HAP-1 (cell line): ENCODE measurements around the gene MYO7A.

Experiments used
- DNase-seq, 2 experiments: peaks; one replicate each; pipeline ENCODE4 v3.0.0-alpha.2; 2016 to 2020; ENCODE audit warnings: low spot score in 2 of 2
- H3K27me3 ChIP-seq: fragments of 250-450 bp; sonication (Bioruptor Pico); 2 replicates; pipeline ENCODE4 v1.5.1; 2020; ENCODE audit warnings: low read depth, mild to moderate bottlenecking, moderate library complexity
- H3K36me3 ChIP-seq: fragments of 250-450 bp; sonication (Bioruptor Pico); replicated peaks from 2 replicates; pipeline ENCODE4 v1.5.1; 2020; ENCODE audit warnings: mild to moderate bottlenecking
- H3K4me1 ChIP-seq: fragments of 250-450 bp; sonication (Bioruptor Pico); 2 replicates; pipeline ENCODE4 v1.5.1; 2020; ENCODE audit warnings: mild to moderate bottlenecking
- H3K4me3 ChIP-seq: fragments of 250-450 bp; sonication (Bioruptor Pico); 2 replicates; pipeline ENCODE4 v1.5.1; 2020; ENCODE audit warnings: mild to moderate bottlenecking, moderate library complexity
- H3K9me3 ChIP-seq: fragments of 250-450 bp; sonication (Bioruptor Pico); 2 replicates; pipeline ENCODE4 v1.5.1; 2020; ENCODE audit warnings: mild to moderate bottlenecking, moderate library complexity
- in situ Hi-C: fragments of 300-500 bp; cut with MboI; formaldehyde crosslinking; loops from 3 replicates; pipeline ENCODE4 v1.14.3; 2020; ENCODE audit warnings: low sequenced_read_pairs, inconsistent platforms, mixed read lengths

MYO7A gene

GRCh38 chr11:77127920-77128691 is at the start of gene MYO7A:
Gene MYO7A (plus strand): TSS chr11:77128246. CDS start chr11:77130635, 2,389 bp downstream.
- in situ Hi-C loops, result no loop called here
- Histone ChIP-seq H3K9me3 (no peaks in the 10 kb centered on the region), H3K36me3 (no peaks in the 10 kb centered on the region), H3K27me3 (no peaks in the 10 kb centered on the region), H3K4me1 (peaks cover 6% of the 10 kb centered on the region), H3K4me3 (peak within 1 kb of the TSS; percentile 32)
- peak; percentile 31 to 77 for DNase-seq

- in situ Hi-C loops, result no loop called here
- H3K4me1 ChIP-seq, result peaks cover 8% of the 10 kb centered on the region
- DNase-seq, result no peak
- H3K4me3 ChIP-seq, result no peak overlapping the region
- no peaks in the 10 kb centered on the region for H3K9me3 ChIP-seq
- no peaks in the 10 kb centered on the region for H3K27me3 ChIP-seq
- no peaks in the 10 kb centered on the region for H3K36me3 ChIP-seq
These were observed 48.4 kb upstream of the MYO7A start for GRCh38 chr11:77079666-77080065.

- no peak overlapping the region for H3K4me3 ChIP-seq
- in situ Hi-C loops, result no loop called here
- DNase-seq, result no peak
- H3K27me3 ChIP-seq, result no peaks in the 10 kb centered on the region
- no peaks in the 10 kb centered on the region for H3K36me3 ChIP-seq
- no peaks in the 10 kb centered on the region for H3K9me3 ChIP-seq
- peaks cover 8% of the 10 kb centered on the region for H3K4me1 ChIP-seq
These were observed 47.3 kb upstream of the MYO7A start for GRCh38 chr11:77080643-77081210.

DNA sequence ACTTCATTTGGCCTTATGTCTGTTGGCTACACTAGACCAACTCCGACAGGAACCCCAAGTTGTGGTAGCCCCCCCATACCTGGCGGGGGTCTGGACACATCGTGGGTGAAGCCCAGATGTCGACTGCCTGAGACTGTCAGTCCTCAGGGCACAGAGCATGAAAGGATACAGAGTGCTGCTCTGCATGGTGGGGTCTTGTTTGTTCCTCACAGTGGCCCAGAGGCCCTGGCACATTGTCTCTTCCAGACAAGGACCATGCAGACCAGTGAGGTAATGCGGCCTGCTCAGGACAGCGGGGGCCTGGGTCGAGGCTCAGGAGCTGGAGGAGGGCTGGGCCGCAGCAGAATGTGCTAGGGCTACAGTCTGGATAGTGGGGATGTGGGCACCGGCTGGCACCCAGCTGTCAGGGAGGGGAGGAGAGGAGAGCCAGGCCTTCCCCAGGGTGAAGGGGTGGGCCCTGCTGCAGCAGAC is 46.6 kb upstream of the MYO7A start:
- no peak for DNase-seq
- Histone ChIP-seq H3K4me3 (no peak overlapping the region), H3K27me3 (no peaks in the 10 kb centered on the region), H3K9me3 (no peaks in the 10 kb centered on the region), H3K36me3 (no peaks in the 10 kb centered on the region), H3K4me1 (peaks cover 8% of the 10 kb centered on the region)
- in situ Hi-C loops, result no loop called here

GRCh38 chr11:77081976-77082836 is 45.8 kb upstream of the MYO7A start:
- no peaks in the 10 kb centered on the region for H3K27me3 ChIP-seq
- no peak overlapping the region for H3K4me3 ChIP-seq
- H3K4me1 ChIP-seq, result peaks cover under 1% of the 10 kb centered on the region
- H3K9me3 ChIP-seq, result no peaks in the 10 kb centered on the region
- no peak for DNase-seq
- H3K36me3 ChIP-seq, result no peaks in the 10 kb centered on the region
- in situ Hi-C loops, result no loop called here

DNA sequence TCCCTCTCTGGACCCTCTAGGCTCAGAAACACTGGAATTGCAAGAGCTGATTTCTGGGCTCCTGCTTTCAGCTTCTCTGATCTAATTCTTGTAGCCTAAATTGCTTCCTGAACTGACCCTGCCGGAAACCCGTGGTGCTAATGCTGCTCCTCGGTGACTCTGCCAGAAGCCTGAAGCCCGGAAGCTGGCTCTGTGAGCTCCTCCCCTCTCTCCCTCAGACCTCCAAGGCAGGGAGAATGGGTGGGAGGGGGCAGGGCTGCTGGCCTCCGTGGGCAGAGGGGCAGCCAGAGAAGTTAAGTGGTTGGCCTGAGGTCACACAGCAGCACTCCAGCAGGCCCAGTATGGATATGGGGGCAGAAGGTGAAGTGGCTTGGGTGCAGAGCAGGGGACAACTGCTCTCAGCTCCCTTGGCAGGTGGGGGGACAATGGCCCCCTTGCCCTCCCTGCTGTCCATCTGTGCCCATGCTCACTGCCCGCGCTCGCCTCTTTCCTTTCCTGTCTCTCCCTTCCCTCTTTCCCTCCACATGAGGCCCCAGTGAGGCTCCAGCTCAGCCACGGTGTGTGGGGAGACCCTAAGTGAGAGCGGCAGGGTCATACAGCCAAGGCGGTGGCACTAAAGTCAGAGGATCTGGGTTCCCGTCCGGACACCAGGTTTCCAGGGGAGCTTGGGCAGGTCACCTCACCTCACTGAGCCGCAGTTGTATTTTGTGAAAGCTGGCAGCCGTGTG is 45.0 kb upstream of the MYO7A start:
- Histone ChIP-seq H3K27me3 (no peaks in the 10 kb centered on the region), H3K36me3 (no peaks in the 10 kb centered on the region), H3K4me3 (no peak overlapping the region), H3K4me1 (no peaks in the 10 kb centered on the region), H3K9me3 (no peaks in the 10 kb centered on the region)
- in situ Hi-C loops, result no loop called here
- DNase-seq, result no peak

DNA sequence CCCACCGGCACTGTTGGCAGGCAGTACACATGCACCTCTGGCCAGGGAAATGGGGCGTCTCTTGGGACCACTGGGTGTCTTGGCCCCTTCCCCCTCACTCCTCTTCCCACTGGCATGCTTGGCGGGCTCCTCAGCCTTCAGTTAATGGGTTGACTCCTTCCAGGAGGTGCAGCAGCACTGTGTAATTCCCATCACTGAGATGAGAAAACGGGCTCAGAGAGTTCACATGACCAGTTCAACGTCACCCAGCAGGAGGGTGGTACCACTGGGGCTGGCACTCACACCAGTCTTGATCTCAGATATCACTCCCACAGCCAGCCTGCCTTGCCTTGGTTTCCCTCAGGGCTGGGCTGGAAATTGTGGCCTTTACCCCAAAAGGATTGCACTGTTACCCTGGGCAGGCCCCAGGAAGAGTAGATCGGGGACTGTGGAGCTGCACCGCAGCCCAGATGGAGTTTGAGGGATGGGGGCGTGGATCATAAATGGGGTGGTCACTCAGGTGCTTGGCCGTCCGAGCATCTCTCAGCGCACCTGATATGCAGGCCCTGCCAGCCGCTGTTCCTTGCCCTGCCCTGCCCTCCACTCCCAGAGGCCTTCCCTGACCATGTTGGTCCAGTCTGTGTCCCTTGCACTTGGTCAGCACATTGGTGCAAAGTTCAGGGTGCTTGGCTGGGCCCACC is 44.3 kb upstream of the MYO7A start:
- H3K4me1 ChIP-seq, result no peaks in the 10 kb centered on the region
- DNase-seq, result no peak
- in situ Hi-C loops, result no loop called here
- no peaks in the 10 kb centered on the region for H3K9me3 ChIP-seq
- H3K36me3 ChIP-seq, result no peaks in the 10 kb centered on the region
- H3K4me3 ChIP-seq, result no peak overlapping the region
- no peaks in the 10 kb centered on the region for H3K27me3 ChIP-seq

GRCh38 chr11:77084581-77085191 is 43.4 kb upstream of the MYO7A start:
- no peak for DNase-seq
- no peaks in the 10 kb centered on the region for H3K27me3 ChIP-seq
- no peaks in the 10 kb centered on the region for H3K36me3 ChIP-seq
- H3K4me3 ChIP-seq, result no peak overlapping the region
- H3K4me1 ChIP-seq, result no peaks in the 10 kb centered on the region
- no peaks in the 10 kb centered on the region for H3K9me3 ChIP-seq
- in situ Hi-C loops, result no loop called here

GRCh38 chr11:77085652-77086051 is 42.4 kb upstream of the MYO7A start:
- Histone ChIP-seq H3K9me3 (no peaks in the 10 kb centered on the region), H3K4me1 (no peaks in the 10 kb centered on the region), H3K4me3 (no peak overlapping the region), H3K27me3 (no peaks in the 10 kb centered on the region), H3K36me3 (no peaks in the 10 kb centered on the region)
- no peak for DNase-seq
- in situ Hi-C loops, result no loop called here

GRCh38 chr11:77086521-77087472 is 41.2 kb upstream of the MYO7A start:
- H3K4me1 ChIP-seq, result no peaks in the 10 kb centered on the region
- DNase-seq, result no peak
- no peak overlapping the region for H3K4me3 ChIP-seq
- H3K9me3 ChIP-seq, result no peaks in the 10 kb centered on the region
- no peaks in the 10 kb centered on the region for H3K36me3 ChIP-seq
- H3K27me3 ChIP-seq, result no peaks in the 10 kb centered on the region
- in situ Hi-C loops, result no loop called here

- in situ Hi-C loops, result no loop called here
- no peaks in the 10 kb centered on the region for H3K27me3 ChIP-seq
- H3K4me3 ChIP-seq, result no peak overlapping the region
- no peak for DNase-seq
- H3K4me1 ChIP-seq, result no peaks in the 10 kb centered on the region
- no peaks in the 10 kb centered on the region for H3K9me3 ChIP-seq
- no peaks in the 10 kb centered on the region for H3K36me3 ChIP-seq
These were observed 40.3 kb upstream of the MYO7A start for GRCh38 chr11:77087723-77088225.
